HUDEP-2 (cell line): ENCODE data around the gene SLC16A10.

Experiments
- DNase-seq, 76 experiments: peaks; one replicate each; lab custom pipeline; 2025; ENCODE audit not compliant: unreplicated experiment in 76 of 76; lab: John Stamatoyannopoulos, UW

Gene SLC16A10

GRCh38 chr6:111210194-111210728 is 123.0 kb downstream of the SLC16A10 start:
- peak in 37 of 76 experiments; percentile 17 to 78 (median 47) for DNase-seq

GRCh38 chr6:111211411-111212030 is 124.2 kb downstream of the SLC16A10 start:
- DNase-seq: peak in 1 of 76 experiments; percentile 12

- no peak for DNase-seq
Measured at GRCh38 chr6:111212625-111213024, 125.3 kb downstream of the SLC16A10 start.

- DNase-seq: no peak
Measured at GRCh38 chr6:111215131-111215530, 127.8 kb downstream of the SLC16A10 start.

GRCh38 chr6:111219785-111220184 is 132.5 kb downstream of the SLC16A10 start:
- no peak for DNase-seq

- DNase-seq: no peak
Measured at GRCh38 chr6:111220383-111221031, 133.2 kb downstream of the SLC16A10 start.

- no peak for DNase-seq
Measured at GRCh38 chr6:111221804-111222203, 134.5 kb downstream of the SLC16A10 start.

- DNase-seq: no peak
Measured at GRCh38 chr6:111222341-111222740, 135.0 kb downstream of the SLC16A10 start.

GRCh38 chr6:111228094-111228493 is 140.8 kb downstream of the SLC16A10 start:
- DNase-seq: no peak

- no peak for DNase-seq
Measured at GRCh38 chr6:111230351-111231089, 143.2 kb downstream of the SLC16A10 start.

- no peak for DNase-seq
Measured at GRCh38 chr6:111231090-111231459, 143.8 kb downstream of the SLC16A10 start.

- DNase-seq: no peak
Measured at GRCh38 chr6:111237852-111238251, 150.5 kb downstream of the SLC16A10 start.

- no peak for DNase-seq
Measured at GRCh38 chr6:111238464-111239119, 151.3 kb downstream of the SLC16A10 start.

GRCh38 chr6:111239461-111239860 is 152.2 kb downstream of the SLC16A10 start:
- DNase-seq: no peak

GRCh38 chr6:111242452-111242851 is 155.1 kb downstream of the SLC16A10 start:
- DNase-seq: no peak

GRCh38 chr6:111243095-111243494 is 155.8 kb downstream of the SLC16A10 start:
- DNase-seq: no peak

- DNase-seq: no peak
Measured at GRCh38 chr6:111248789-111249188, 161.5 kb downstream of the SLC16A10 start.

GRCh38 chr6:111250791-111251354 is 163.6 kb downstream of the SLC16A10 start:
- DNase-seq: peak in 1 of 76 experiments; percentile 12

GRCh38 chr6:111252726-111253125 is 165.4 kb downstream of the SLC16A10 start:
- DNase-seq: no peak

- no peak for DNase-seq
Measured at GRCh38 chr6:111254004-111254778, 166.9 kb downstream of the SLC16A10 start.
